Right ventricle myocardium inferior (tissue), 1 donor: Measurements from ENCODE around the gene ODAD3. TPM values are rescaled to one million over a fixed set of nuclear protein-coding genes. Genes with fewer than 3 reads are reported as not detected.
A peak's percentile ranks its signal among the peaks of the same experiment; 100 is the strongest.
"Not testable (repeated sequence)": the region's sequence is repeated elsewhere in the genome, so short reads cannot be mapped to it uniquely, and the experiment has no call there.

Source experiments
- ATAC-seq: fragments of 200-7000 bp; cut with Tn5 transposase; one replicate; pipeline ENCODE4 v1.9.1; 2020; ENCODE audit warnings: mild to moderate bottlenecking, moderate library complexity
- DNase-seq: peaks from one replicate; pipeline ENCODE4 v3.0.0; 2021; ENCODE audit errors: missing footprints
- intact Hi-C: fragments of 100-400 bp; cut with DNase I; formaldehyde crosslinking; loops from one replicate; pipeline ENCODE4 v1.11.0; 2022
- total RNA-seq: library from RNA; stranded (reverse); fragmentation: NEBNext Ultra II Directional; extraction: Animal tissue kit (Norgen Biotek cat#: 25700); gene quantifications from one replicate; pipeline ENCODE4 v1.2.1, GENCODE V29; 2021
- donor health status: DM: no; HTN: yes; CAD: no; lungs with severe emphysema.

The ODAD3 gene
- total RNA-seq, 1 donor from 2014 or later = 0.68 TPM

DNA sequence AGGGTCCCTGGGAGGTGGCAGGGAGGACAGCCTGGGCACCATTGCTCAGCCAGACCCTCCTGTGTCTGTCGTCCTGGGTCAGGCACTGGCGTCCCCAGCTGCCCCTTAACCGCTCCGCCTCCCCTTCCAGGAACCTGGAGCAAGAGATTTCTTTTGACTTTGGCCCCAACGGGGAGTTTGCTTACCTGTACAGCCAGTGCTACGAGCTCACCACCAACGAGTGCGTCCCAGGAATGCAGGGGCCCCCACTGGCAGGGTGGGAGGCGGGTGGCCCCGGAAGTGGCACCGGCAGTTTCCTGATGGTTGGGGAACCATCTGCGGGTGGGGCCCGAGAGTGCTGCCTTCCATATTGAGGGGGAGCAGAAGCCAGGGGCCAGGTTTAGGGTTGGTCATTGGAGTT, 13.5 kb upstream of the ODAD3 start:
- intact Hi-C loops = loop anchor here (5.0 to 10.0 kb wide), 2 partner anchors 71 to 154 kb away; partner anchors contain the start of gene TSPAN16
- ATAC-seq = no peak
- DNase-seq = peak; percentile 27

DNA sequence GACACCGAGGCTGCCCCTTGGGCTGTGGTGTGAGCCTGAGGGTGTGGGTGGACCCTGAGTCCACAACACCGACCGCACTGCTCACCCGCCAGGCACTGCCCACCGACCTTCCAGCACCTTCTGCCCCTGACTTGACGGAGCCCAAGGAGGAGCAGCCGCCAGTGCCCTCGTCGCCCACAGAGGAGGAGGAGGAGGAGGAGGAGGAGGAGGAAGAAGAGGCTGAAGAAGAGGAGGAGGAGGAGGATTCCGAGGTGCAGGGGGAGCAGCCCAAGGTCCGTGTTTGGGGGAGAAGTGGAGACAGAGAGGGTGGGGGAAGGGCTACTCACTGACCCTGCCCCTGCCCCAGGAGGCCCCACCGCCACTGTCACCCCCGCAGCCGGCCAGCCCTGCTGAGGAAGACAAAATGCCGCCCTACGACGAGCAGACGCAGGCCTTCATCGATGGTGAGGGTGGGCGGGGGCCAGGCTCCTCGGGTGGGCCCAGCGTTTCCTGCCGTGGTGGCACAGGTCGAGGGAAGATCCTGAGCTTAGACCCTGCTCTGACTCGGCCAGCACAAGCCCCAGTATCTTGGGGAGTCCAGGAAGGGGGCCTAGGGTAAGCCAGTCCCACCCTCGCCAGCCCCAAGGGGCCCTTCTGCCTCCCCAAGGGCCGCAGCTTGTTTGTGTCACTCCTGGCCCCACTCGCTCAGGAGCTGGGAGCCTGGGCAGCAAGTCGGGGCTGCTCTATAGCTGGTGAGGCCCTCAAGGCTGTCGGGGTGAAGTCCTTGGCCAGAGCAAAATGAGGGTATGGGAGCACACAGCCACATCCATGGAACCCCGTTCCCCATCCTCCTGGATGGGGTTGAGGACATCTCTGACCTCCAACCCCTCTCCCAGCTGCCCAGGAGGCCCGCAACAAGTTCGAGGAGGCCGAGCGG, 12.7 kb upstream of the ODAD3 start:
- no peak for ATAC-seq
- intact Hi-C loops = loop anchor here (5.0 to 10.0 kb wide), 2 partner anchors 70 to 153 kb away; partner anchors contain the start of gene TSPAN16

DNA sequence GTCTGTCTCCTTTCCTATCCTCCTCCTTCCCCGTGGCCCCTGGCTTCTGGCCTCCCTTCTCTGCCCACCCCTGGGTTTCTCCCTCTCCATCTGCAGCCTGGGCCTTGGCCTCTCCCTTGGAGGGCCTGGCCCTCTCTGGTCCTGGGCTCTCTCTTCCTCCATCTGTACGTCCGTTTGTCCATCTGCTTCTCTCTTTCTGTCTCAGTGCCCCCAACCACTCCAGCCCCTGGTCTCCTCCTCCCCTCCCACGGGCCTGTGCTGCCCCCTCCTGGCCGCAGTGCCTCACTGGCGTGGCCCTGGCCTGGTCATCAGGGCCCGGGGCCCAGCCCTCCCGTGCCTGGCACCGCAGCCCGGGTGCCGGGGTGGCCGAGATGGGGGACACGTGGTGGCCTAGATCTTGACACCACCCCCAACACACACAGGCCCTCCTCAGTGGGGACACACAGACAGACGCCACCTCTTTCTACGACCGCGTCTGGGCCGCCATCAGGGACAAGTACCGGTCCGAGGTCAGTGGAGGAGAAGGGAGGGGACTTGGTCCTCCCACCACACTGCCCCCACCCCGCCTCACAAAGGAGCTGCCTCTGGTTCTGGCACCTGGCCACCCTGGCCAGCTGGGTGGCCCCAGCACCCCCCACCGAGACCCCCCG, 11.9 kb upstream of the ODAD3 start:
- intact Hi-C loops = loop anchor here (5.0 to 10.0 kb wide), 2 partner anchors 69 to 152 kb away; partner anchors contain the start of gene TSPAN16
- ATAC-seq (peak; percentile 68), DNase-seq (peak; percentile 86)

More for the DNA sequence above, 12.7 kb upstream of the ODAD3 start:
- DNase-seq = peak; percentile 41

DNA sequence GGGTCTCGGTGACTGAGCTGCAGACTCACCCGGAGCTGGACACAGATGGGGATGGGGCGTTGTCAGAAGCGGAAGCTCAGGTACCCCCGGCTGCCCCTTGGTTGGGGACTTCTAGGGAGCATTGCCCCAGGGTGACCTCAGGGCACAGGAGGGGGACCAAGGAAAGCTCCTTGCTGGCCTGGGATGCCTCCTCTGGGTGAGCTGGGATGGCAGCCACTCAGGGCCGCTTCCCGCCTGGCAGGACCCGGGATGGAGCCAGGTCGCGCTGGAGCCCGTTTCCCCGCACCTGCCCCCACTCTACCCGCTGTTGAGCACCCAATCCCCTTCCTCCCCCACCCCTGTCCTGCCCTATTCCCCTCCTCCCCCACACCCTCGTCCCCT, 11.3 kb upstream of the ODAD3 start:
- intact Hi-C loops = loop anchor here (5.0 to 10.0 kb wide), 2 partner anchors 69 to 151 kb away; partner anchors contain the start of gene TSPAN16
- DNase-seq = peak; percentile 18
- no peak for ATAC-seq

DNA sequence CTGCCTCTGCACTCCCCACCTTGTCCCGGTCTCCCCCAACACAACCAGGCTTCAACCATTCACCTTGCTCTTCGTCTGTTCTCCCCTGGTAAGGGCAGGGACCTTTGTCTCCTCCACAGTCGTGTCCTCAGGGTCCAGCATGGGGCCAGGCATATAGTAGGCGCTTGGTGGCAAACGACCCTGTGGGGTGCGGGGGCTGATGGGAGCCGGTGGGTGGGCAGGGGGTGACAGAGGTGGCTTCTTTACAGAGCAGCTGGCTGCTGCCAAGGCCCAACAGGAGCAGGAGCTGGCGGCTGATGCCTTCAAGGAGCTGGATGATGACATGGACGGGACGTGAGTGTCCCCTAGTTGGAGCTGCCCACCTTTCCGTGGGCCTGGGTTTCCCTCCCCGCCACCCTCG, 10.2 kb upstream of the ODAD3 start:
- DNase-seq (peak; percentile 43), ATAC-seq (no peak)
- intact Hi-C loops = loop anchor here (5.0 to 10.0 kb wide), 2 partner anchors 68 to 150 kb away; partner anchors contain the start of gene TSPAN16

DNA sequence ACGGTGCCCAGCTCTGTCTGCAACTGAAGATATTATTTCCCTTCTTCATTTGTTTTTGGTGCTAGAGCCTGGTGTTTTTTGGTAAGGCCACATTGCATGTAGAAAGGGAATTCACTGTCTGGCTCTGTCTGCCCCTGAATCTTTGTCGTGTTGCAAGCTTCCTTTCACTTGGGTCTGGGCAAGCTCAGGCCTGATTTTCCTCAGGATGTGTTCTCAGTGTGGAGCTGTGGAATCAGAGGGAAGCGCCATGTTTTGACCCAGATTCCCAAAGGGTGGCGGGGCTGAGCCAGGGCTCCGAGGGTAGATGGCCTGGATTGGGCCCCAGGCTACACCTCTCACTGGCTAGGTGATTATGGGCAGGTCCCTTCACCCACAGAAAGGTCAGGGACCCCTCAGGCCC, 9.1 kb upstream of the ODAD3 start:
- intact Hi-C loops = loop anchor here (10.0 kb wide), 1 partner anchor 149 kb away; the partner anchor contains the start of gene TSPAN16
- ATAC-seq (no peak), DNase-seq (no peak)

DNA sequence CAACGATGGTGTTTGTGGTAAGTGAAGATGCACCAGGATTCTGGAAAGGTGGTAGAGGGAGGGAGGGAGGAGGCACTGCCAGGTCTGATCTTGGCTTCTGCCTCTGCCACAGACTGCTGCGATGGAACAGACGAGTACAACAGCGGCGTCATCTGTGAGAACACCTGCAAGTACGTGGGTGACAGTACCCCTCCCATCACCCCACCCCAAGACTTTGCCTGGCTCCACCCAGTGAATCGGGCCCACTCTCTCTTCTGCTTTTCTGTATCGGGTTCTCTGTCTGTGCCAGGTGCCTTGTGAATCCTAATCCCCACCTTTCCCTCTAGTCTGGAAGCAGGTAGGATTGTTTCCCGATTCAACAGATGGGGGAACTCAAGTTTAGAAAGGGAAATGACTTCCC, 3.0 kb upstream of the ODAD3 start:
- DNase-seq (peak; percentile 20), ATAC-seq (no peak)
- intact Hi-C loops = no loop called here

DNA sequence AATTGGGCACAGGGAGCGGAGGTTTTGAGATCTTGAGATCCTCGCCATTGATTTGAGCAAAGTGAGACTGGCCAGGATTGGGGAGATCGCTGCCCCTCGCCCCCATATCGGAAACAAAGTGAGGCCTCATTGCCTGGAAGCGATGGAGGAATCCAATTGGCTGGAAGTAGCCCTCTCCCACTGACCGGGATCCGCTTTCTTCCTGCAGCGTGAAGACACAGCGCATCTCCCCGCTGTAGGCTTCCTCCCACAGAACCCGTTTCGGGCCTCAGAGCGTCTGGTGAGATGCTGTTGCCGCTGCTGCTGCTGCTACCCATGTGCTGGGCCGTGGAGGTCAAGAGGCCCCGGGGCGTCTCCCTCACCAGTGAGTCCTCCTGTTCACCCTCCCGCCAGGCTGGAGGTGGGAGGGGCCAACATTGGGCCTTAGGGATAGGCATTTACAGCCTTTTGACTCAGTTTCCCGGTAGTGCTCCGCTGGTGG, 952 bp upstream of the ODAD3 start:
- intact Hi-C loops = loop anchor here (2.0 kb wide), 2 partner anchors 61 to 69 kb away; partner anchors contain the start of genes SWSAP1 and ZNF653
- peak; percentile 67 for DNase-seq
- no peak for ATAC-seq

DNA sequence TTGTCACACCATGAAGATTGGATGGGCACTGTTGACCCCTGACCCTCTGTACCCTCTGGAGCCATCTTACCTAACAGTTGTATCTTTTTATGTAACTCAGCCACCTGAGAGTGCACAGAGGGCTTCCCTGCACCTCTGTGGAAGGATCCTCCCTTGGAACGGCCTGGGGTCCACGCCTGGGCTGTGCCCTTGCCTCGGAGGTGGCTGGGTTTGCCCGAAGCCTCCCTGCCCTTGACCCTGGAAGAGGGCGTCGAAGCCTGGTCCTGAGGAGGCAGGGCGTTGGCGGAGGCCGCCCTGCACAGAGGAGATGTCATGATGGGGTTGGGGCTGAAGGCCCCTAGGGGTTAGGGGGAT, 241 bp downstream of the ODAD3 start:
- ATAC-seq (no peak), DNase-seq (no peak)
- intact Hi-C loops = loop anchor here (2.0 kb wide), 2 partner anchors 60 to 70 kb away; partner anchors contain the start of genes SWSAP1 and ZNF653

DNA sequence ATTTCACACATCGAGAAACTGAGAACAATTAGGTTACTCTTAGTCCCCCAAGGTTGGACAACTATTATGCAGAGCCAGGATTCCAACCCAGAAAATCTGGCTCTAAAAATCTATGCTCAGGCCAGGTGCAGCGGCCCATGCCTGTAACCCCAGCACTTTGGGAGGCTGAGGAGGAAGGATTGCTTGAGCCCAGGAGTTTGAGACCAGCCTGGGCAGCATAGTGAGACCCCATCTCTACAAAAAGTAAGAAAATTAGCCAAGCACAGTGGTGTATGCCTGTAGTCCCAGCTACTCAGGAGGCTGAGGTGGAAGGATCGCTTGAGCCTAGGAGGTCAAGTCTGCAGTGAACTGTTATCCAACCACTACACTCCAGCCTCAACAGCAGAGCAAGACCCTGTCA, 1.4 kb downstream of the ODAD3 start:
- DNase-seq, ATAC-seq, intact Hi-C loops: not testable (repeated sequence)

DNA sequence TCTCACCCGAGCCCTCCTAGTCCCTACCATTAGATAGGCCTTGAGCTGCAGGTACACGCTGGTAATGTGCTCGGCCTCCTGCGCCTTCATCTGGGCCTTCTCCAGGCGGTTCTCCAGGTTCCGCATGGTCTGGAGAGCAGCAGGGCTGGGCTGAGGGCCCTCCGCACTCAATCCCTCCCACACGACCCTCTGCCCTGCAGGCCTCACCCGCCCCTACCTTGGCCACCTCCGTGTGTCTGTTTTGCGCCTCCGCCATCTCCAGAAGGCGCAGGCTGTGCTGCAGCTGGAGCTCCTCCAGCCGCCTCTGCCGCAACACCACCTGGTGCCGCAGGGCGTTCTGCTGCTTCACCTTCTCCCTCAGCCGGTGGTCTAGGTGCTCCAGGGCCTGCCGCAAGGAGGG, 8.3 kb downstream of the ODAD3 start:
- intact Hi-C loops = no loop called here
- ATAC-seq = no peak
- DNase-seq = no peak

DNA sequence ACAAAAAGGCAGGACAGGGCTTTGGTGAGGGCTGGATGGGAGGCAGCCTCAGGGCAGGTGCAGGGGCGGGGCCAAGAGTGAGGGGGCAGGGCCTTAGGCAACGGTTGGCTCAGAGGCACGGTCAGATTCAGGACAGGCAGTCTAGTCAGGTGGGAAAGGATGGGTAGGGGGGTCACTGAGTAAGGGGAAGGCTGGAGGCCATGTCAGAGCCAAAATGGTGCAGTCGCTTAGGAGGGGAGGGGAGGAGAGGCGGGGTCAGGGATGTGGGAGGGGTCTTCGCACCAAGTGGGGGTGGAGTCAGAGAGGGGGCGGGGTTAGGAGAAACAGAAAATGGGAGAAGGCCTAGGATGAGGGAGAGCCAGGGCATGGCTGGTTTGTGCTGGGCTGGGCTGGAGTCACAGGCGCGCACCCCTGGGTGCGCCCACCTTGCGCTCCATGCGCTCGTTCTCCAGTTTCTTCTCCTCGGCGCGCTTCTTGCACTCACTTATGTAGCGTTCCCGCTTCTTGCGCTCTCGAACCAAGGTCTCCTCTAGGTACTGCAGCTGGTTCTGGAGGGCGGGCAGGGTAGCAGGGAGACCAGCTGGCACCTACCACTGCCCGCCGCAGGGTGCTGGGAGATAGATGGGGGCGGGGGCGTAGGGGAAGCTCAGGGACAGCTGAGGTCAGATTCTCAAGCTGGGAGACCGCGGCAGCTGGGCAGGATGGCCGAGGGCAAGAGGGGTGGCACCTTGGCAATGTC, 9.0 kb downstream of the ODAD3 start:
- no peak for DNase-seq
- intact Hi-C loops = no loop called here
- no peak for ATAC-seq

DNA sequence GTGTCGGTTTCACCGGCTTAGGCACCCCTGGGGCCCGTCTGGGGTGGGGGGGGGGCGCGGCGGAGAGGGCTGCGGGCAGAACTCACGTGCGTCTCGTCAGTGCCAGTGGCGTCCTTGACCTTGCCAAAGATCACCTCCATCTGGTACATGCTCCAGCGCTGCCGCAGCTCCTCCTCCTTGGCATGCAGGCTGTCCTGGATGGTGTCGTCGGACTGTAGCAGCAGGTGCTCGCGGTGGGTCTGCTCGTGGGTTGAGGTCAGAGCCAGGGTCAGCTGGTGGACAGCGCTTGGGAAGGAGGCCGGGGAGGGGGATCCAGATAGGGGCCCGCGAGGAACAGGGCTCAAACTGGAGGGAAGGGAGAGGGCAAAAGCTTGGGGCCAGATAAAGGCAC, 11.1 kb downstream of the ODAD3 start:
- ATAC-seq = no peak
- DNase-seq = no peak
- intact Hi-C loops = no loop called here

DNA sequence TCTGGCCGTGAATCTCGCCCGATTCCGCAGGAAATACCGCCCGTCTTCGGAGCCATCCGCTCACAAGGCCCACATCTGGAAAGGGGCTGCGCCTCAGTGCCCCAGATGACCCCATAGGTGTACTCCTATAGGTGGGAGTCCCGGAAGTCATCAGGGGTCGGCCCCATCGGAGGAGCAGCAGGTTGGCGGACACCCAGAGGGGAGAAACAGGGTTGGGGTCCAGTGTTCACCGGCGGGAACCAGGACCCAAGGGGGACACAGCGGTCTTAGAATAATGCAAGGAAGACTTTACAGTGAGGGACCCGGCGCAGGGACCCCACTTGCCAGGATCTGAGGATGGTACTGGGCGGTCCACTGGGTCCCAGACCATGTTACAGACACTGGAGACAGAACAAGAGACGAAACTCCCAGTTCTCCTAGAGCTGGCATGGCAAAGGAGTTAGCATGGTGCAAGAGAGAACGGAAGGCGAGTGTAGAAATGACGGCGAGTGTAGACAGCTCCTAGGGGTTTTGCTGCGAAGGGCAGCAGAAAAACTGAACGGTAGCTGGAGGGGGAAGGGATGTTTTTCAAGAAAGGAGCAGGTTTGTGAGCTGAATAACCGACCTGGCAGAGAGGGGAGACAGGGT, 11.6 kb downstream of the ODAD3 start:
- DNase-seq (no peak), ATAC-seq (no peak)
- intact Hi-C loops = no loop called here

DNA sequence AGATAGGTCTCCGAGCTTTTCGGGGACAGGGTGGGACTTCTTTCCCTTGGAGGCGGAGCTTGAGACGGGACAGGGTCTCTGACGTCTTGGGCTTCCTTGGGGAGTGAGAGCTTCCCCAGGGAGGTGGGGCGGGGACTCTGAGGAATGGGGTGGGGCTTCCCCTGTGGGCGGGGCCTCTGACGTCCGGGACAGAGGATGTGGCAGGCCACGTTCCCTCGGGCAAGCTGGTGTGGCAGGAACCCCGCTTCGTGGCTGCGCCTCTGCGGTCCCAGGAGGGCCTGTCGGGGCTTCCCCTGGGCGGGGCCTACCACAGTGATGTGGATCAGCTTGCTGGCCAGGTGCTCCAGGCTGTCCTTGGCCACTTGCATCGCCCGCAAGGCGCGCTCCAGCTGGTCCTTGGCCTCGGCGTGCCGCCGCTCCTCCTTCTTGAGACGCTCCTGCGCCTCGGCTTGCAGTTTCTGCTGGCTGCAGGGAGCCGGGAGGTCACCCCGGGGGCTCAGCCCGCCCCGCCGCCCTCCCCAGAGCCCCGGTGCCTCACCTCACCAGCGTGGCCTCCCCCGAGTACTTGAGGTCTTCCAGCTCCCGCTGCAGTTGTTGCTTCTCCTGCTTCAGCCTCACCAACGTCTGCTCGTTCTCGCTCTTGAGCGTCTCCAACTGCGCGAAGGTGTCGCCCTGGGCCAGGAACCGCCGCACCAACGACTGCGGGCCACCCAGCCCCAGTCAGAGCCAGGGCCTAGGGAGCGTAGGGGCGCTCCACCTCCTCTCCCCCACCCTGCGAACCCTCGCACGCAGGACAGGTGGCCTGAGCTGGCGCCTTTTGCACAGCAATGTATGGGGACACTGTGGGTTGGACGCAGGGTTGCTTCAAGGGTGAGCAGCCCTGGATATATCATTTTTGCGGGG, 12.5 kb downstream of the ODAD3 start:
- DNase-seq (peak; percentile 91), ATAC-seq (peak; percentile 66)
- intact Hi-C loops = no loop called here

DNA sequence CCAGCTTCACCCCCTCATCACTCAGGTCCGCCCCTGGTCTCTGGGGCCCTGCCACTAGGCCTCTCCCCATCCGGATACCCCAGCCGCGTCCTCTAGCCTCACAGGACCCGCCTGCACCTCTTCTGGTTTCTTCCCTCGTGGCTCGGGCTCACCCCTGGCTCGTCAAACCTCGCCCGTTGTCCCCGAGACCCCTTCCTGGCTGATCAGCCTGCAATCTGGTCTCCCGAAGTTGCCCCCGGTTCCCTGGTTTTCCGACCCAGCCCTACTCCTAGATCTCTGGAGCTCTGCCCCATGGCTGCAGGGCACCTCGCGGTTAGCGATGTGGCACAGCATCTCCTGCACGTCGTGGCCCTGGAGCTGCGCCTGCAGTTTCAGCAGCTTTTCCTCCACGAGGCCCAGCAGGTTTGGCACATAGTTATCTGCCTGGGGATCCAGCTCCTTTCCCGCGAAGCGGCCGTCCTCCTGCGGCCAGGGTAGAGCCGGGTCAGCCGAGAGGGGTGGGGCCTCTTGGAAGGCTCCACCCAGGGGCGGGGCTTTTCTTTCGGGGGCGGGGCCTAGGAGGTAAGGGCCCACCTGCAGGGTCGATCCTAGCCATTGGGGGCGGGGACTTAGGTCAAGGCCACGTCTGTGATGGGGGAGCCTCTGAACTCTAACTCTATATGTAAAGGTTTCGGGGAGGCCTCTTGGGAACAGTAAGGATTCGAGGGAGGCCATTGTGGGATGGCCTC, 13.4 kb downstream of the ODAD3 start:
- ATAC-seq = peak; percentile 45
- DNase-seq = peak; percentile 79
- intact Hi-C loops = no loop called here
